B cell (primary cell): Measurements from ENCODE around the gene CCDC141.

Experiments
- CTCF ChIP-seq: fragments of 200-600 bp; IDR thresholded peaks from one replicate; pipeline ENCODE4 v1.8.0; 2022; ENCODE audit warnings: antibody characterized with exemption, mild to moderate bottlenecking
- EZH2 ChIP-seq: IDR thresholded peaks from 2 replicates; pipeline ENCODE4 v1.6.1; 2012; ENCODE audit warnings: borderline replicate concordance, low read depth, mild to moderate bottlenecking, moderate library complexity, low read length; ENCODE audit not compliant: insufficient read depth, poor library complexity, severe bottlenecking

- TF ChIP-seq CTCF, result no peak
- TF ChIP-seq EZH2, result no peak
Measured at GRCh38 chr2:179059026-179059700, 9.2 kb upstream of the CCDC141 start.
